Mucosa of gallbladder (tissue), 1 donor: Measurements from ENCODE around the gene PIM2. TPM values are rescaled to one million over a fixed set of nuclear protein-coding genes. Genes with fewer than 3 reads are reported as not detected.
"Not testable (repeated sequence)": the region's sequence is repeated elsewhere in the genome, so short reads cannot be mapped to it uniquely, and the experiment has no call there.

ENCODE experiments used
- DNase-seq: peaks from one replicate; pipeline ENCODE4 v3.0.0-alpha.2; 2020; ENCODE audit warnings: low spot score
- total RNA-seq: library from RNA; stranded (reverse); gene quantifications from one replicate; pipeline ENCODE4 v1.2.1, GENCODE V29; 2021
- donor health status: DM: no; HTN: no; CAD: no.

Gene PIM2
- total RNA-seq, 1 donor from 2014 or later, result 11.5 TPM

- no peak for DNase-seq
These were observed 13.6 kb downstream of the PIM2 start for GRCh38 chrX:48905090-48905790.

- DNase-seq, result no peak
These were observed 14.2 kb downstream of the PIM2 start for GRCh38 chrX:48904626-48905025.

GRCh38 chrX:48904180-48904579 is 14.6 kb downstream of the PIM2 start:
- no peak for DNase-seq

GRCh38 chrX:48903290-48903689 is 15.5 kb downstream of the PIM2 start:
- no peak for DNase-seq

- no peak for DNase-seq
These were observed 16.0 kb downstream of the PIM2 start for GRCh38 chrX:48902776-48903175.

- DNase-seq, result no peak
These were observed 16.7 kb downstream of the PIM2 start for GRCh38 chrX:48902135-48902534.

GRCh38 chrX:48901069-48901468 is 17.8 kb downstream of the PIM2 start:
- no peak for DNase-seq

- no peak for DNase-seq
These were observed 19.8 kb downstream of the PIM2 start for GRCh38 chrX:48899078-48899410.

GRCh38 chrX:48897625-48898306 is 21.1 kb downstream of the PIM2 start, which contains the start of the genes PQBP1 and TIMM17B:
PQBP1 (plus strand) TSS chrX:48897930; CDS start chrX:48898510, 580 bp downstream.
TIMM17B (minus strand) TSS chrX:48897768; CDS start chrX:48897749, 19 bp downstream.
- DNase-seq, result peak; percentile 91

- DNase-seq, result peak; percentile 67
These were observed 21.6 kb downstream of the PIM2 start for GRCh38 chrX:48897157-48897624.

GRCh38 chrX:48896611-48897011 is 22.2 kb downstream of the PIM2 start:
- DNase-seq, result no peak

GRCh38 chrX:48894891-48895290 is 23.9 kb downstream of the PIM2 start:
- DNase-seq, result no peak

- DNase-seq, result no peak
These were observed 25.1 kb downstream of the PIM2 start for GRCh38 chrX:48893556-48894348.

- no peak for DNase-seq
These were observed 25.9 kb downstream of the PIM2 start for GRCh38 chrX:48892896-48893295.

GRCh38 chrX:48891402-48892288 is 27.2 kb downstream of the PIM2 start:
- DNase-seq, result peak; percentile 85

- no peak for DNase-seq
These were observed 27.9 kb downstream of the PIM2 start for GRCh38 chrX:48890934-48891401.

- DNase-seq, result no peak
These were observed 28.4 kb downstream of the PIM2 start for GRCh38 chrX:48890296-48890925.

GRCh38 chrX:48886586-48886985 is 32.2 kb downstream of the PIM2 start:
- DNase-seq, result not testable (repeated sequence)

- DNase-seq, result no peak
These were observed 35.1 kb downstream of the PIM2 start for GRCh38 chrX:48883729-48884128.

- not testable (repeated sequence) for DNase-seq
These were observed 41.9 kb downstream of the PIM2 start for GRCh38 chrX:48876944-48877343.

- not testable (repeated sequence) for DNase-seq
These were observed 46.8 kb downstream of the PIM2 start for GRCh38 chrX:48872017-48872416.
